ENCODE data around the gene CECR2. TPM values are rescaled to one million over a fixed set of nuclear protein-coding genes. Genes with fewer than 3 reads are reported as not detected.

The CECR2 gene
- polyA plus RNA-seq, 1 donor from 2014 or later = 2.1 TPM

GRCh38 chr22:17477391-17477833 lies 108.2 kb downstream of the CECR2 start:
- no peaks in the 10 kb centered on the region for H3K27me3 ChIP-seq (ENCODE audit: insufficient read depth, low read depth, low read length)
- no peaks in the 10 kb centered on the region for H3K36me3 ChIP-seq (ENCODE audit: insufficient read depth, low read length)
- H3K4me2 ChIP-seq (ENCODE audit: low read length) = no peak overlapping the region
- no peaks in the 10 kb centered on the region for H3F3A ChIP-seq (ENCODE audit: insufficient read depth, low read length, poor library complexity, severe bottlenecking)
- H3K9me3 ChIP-seq (ENCODE audit: low read length) = no peaks in the 10 kb centered on the region
- H3K9me2 ChIP-seq (ENCODE audit: insufficient read depth, low read length) = no peaks in the 10 kb centered on the region
- no peak overlapping the region for H3K27ac ChIP-seq (ENCODE audit: low read length)
- H3K9ac ChIP-seq (ENCODE audit: low read length) = no peak overlapping the region
- no peaks in the 10 kb centered on the region for H4K20me1 ChIP-seq (ENCODE audit: insufficient read depth)
- peaks cover 11% of the 10 kb centered on the region for H3K79me2 ChIP-seq (replicated peaks; ENCODE audit: insufficient read depth, low read length)
- H2AFZ ChIP-seq (ENCODE audit: low read depth, low read length) = no peak overlapping the region
- no peak overlapping the region for H3K4me3 ChIP-seq (ENCODE audit: low read length)
- TF ChIP-seq EP300 (conservative IDR thresholded peaks at IDR 0.05; ENCODE audit: poor library complexity, severe bottlenecking) (no peak), MXI1 (conservative IDR thresholded peaks at IDR 0.05; ENCODE audit: poor library complexity, severe bottlenecking) (no peak), REST (IDR thresholded peaks at IDR 0.05; ENCODE audit: borderline replicate concordance) (no peak), RAD21 (conservative IDR thresholded peaks at IDR 0.05) (no peak), EZH2 (IDR thresholded peaks at IDR 0.05; ENCODE audit: borderline replicate concordance, insufficient read depth, low read length, poor library complexity, severe bottlenecking) (no peak), SMC3 (conservative IDR thresholded peaks at IDR 0.05; ENCODE audit: poor library complexity) (no peak)

- TF ChIP-seq EP300 (conservative IDR thresholded peaks at IDR 0.05; ENCODE audit: poor library complexity, severe bottlenecking) = no peak
- TF ChIP-seq EZH2 (IDR thresholded peaks at IDR 0.05; ENCODE audit: borderline replicate concordance, insufficient read depth, low read length, poor library complexity, severe bottlenecking) = no peak
- no peak for TF ChIP-seq TAF1 (IDR thresholded peaks at IDR 0.05; ENCODE audit: low read depth)
- no peak for TF ChIP-seq RAD21 (conservative IDR thresholded peaks at IDR 0.05)
- no peak for TF ChIP-seq MXI1 (conservative IDR thresholded peaks at IDR 0.05; ENCODE audit: poor library complexity, severe bottlenecking)
- TF ChIP-seq CTCF (IDR thresholded peaks at IDR 0.05; ENCODE audit: poor library complexity, severe bottlenecking) = no peak
- TF ChIP-seq POLR2AphosphoS5 (IDR thresholded peaks at IDR 0.05) = no peak
- no peak for TF ChIP-seq REST (IDR thresholded peaks at IDR 0.05; ENCODE audit: borderline replicate concordance)
- no peak for TF ChIP-seq SMC3 (conservative IDR thresholded peaks at IDR 0.05; ENCODE audit: poor library complexity)
- Histone ChIP-seq H3K4me2 (ENCODE audit: low read length) (no peak overlapping the region), H3K9ac (ENCODE audit: low read length) (no peak overlapping the region), H3K4me3 (ENCODE audit: low read length) (no peak overlapping the region), H3K9me3 (ENCODE audit: low read length) (no peaks in the 10 kb centered on the region), H3K9me2 (ENCODE audit: insufficient read depth, low read length) (no peaks in the 10 kb centered on the region), H3K27me3 (ENCODE audit: insufficient read depth, low read depth, low read length) (no peaks in the 10 kb centered on the region), H3F3A (ENCODE audit: insufficient read depth, low read length, poor library complexity, severe bottlenecking) (no peaks in the 10 kb centered on the region), H2AFZ (ENCODE audit: low read depth, low read length) (no peak overlapping the region), H3K79me2 (replicated peaks; ENCODE audit: insufficient read depth, low read length) (peaks cover 6% of the 10 kb centered on the region), H3K36me3 (ENCODE audit: insufficient read depth, low read length) (no peaks in the 10 kb centered on the region), H4K20me1 (ENCODE audit: insufficient read depth) (no peaks in the 10 kb centered on the region), H3K27ac (ENCODE audit: low read length) (no peak overlapping the region)
Measured at GRCh38 chr22:17479135-17479534, 109.9 kb downstream of the CECR2 start.
